Measurements from ENCODE around the gene ARL10. TPM values are rescaled to one million over a fixed set of nuclear protein-coding genes. Genes with fewer than 3 reads are reported as not detected.

Gene ARL10
- total RNA-seq, 1 experiment from 2014 or later: 9.6 TPM

DNA sequence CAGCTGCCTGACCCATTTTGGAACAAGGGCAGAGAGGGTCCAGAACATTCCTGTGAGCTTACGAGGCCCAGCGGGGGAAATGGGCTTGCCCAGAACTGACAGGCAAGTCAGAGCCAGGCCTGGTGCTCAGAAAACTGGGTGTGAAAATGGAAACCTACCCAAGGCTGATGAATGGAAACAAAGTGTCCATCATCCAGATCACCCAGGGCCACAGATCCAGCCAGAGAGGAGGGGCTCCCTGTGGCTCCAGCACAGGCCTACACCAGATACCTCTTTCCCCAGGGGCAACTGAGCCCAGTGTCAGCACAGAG is 47.9 kb downstream of the ARL10 start:
- Histone ChIP-seq H2BK120ac (ENCODE audit: low read depth, low read length, poor library complexity, severe bottlenecking) (no peak overlapping the region), H4K8ac (replicated peaks; ENCODE audit: insufficient read length, low read depth, low read length) (no peak overlapping the region), H3T11ph (ENCODE audit: low read length) (no peak overlapping the region), H3K14ac (ENCODE audit: insufficient read depth, low read length) (no peak overlapping the region), H3K9me3 (ENCODE audit: control insufficient read depth, low read depth, low read length) (no peaks in the 10 kb centered on the region), H3K27ac (ENCODE audit: insufficient read length, low read depth, low read length) (no peak overlapping the region), H3K18ac (ENCODE audit: insufficient read length, low read depth, low read length) (no peak overlapping the region), H3K23me2 (ENCODE audit: insufficient read length, low read depth, low read length, poor library complexity, severe bottlenecking) (peaks cover 5% of the 10 kb centered on the region), H4K5ac (ENCODE audit: insufficient read length, low read depth, low read length) (no peak overlapping the region), H3K23ac (ENCODE audit: insufficient read length, low read depth, low read length) (no peak overlapping the region), H2BK20ac (ENCODE audit: low read depth, low read length, poor library complexity, severe bottlenecking) (no peak overlapping the region), H3K79me2 (ENCODE audit: insufficient read depth, low read length) (no peaks in the 10 kb centered on the region), H3K9ac (ENCODE audit: extremely low read depth, insufficient read length, low read length) (no peak overlapping the region), H2BK12ac (ENCODE audit: insufficient read length, low read depth, low read length) (no peak overlapping the region), H3K27me3 (ENCODE audit: insufficient read depth, low read length) (no peaks in the 10 kb centered on the region; the same call in 1 of the 2 replicates), H2AFZ (ENCODE audit: low read length) (no peak overlapping the region), H3K4ac (ENCODE audit: low read depth, low read length) (no peak overlapping the region), H2BK15ac (ENCODE audit: low read depth, low read length) (no peak overlapping the region), H2AK5ac (ENCODE audit: insufficient read length, low read length) (no peak overlapping the region), H3K4me1 (ENCODE audit: insufficient read depth, low read length) (no peaks in the 10 kb centered on the region), H3K56ac (ENCODE audit: insufficient read length, low read depth, low read length) (no peak overlapping the region), H4K91ac (ENCODE audit: insufficient read length, low read depth, low read length) (no peak overlapping the region), H2BK5ac (ENCODE audit: insufficient read length, low read length) (no peak overlapping the region), H3K79me1 (ENCODE audit: insufficient read depth, low read depth, low read length, poor library complexity, severe bottlenecking) (no peaks in the 10 kb centered on the region), H3K4me2 (ENCODE audit: insufficient read depth, insufficient read length, low read length) (no peak overlapping the region), H4K20me1 (ENCODE audit: control insufficient read depth, insufficient read depth, insufficient read length) (no peaks in the 10 kb centered on the region)
- Mint-ChIP-seq H3K9me3 (peaks cover 2 to 7% of the 10 kb centered on the region in 2 experiments; a peak in 2 of 5 replicates), H3K27me3 (ENCODE audit: low read depth) (peaks cover 12% of the 10 kb centered on the region), H3K27ac (no peak overlapping the region), H3K4me3 (no peak overlapping the region), H3K36me3 (ENCODE audit: insufficient read depth in 1 of 3, low read depth in 3 of 3) (peaks cover 0 to 11% (median 4%) of the 10 kb centered on the region in 3 experiments; a peak in 4 of 7 replicates), H3K4me1 (peaks cover 6 to 9% of the 10 kb centered on the region in 2 experiments; a peak in 3 of 4 replicates)
- DNase-seq: no peak
- no CpG with 5 or more reads among the region's 2 CpGs for WGBS (ENCODE audit: extremely low coverage, insufficient read length, low lambda C conversion rate)
- TF ChIP-seq, protein P1, sequence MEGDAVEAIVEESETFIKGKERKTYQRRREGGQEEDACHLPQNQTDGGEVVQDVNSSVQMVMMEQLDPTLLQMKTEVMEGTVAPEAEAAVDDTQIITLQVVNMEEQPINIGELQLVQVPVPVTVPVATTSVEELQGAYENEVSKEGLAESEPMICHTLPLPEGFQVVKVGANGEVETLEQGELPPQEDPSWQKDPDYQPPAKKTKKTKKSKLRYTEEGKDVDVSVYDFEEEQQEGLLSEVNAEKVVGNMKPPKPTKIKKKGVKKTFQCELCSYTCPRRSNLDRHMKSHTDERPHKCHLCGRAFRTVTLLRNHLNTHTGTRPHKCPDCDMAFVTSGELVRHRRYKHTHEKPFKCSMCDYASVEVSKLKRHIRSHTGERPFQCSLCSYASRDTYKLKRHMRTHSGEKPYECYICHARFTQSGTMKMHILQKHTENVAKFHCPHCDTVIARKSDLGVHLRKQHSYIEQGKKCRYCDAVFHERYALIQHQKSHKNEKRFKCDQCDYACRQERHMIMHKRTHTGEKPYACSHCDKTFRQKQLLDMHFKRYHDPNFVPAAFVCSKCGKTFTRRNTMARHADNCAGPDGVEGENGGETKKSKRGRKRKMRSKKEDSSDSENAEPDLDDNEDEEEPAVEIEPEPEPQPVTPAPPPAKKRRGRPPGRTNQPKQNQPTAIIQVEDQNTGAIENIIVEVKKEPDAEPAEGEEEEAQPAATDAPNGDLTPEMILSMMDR (conservative IDR thresholded peaks at IDR 0.05): no peak

All from H9 (cell line).